H9 (cell line): Measurements from ENCODE around the gene HAO1. TPM values are rescaled to one million over a fixed set of nuclear protein-coding genes. Genes with fewer than 3 reads are reported as not detected.

Source experiments
- DNase-seq: peaks from one replicate; pipeline ENCODE4 v3.0.0-alpha.2; 2017
- H2AFZ ChIP-seq: one replicate; pipeline ENCODE4 v1.6.1; 2013; ENCODE audit warnings: mild to moderate bottlenecking, low read length, control low read depth, moderate library complexity
- H2AK5ac ChIP-seq: 2 replicates; pipeline ENCODE4 v1.6.1; 2013; ENCODE audit warnings: low read length, control low read depth, mixed read lengths; ENCODE audit not compliant: insufficient read length
- H2BK120ac ChIP-seq: one replicate; pipeline ENCODE4 v1.6.1; 2013; ENCODE audit warnings: low read depth, mild to moderate bottlenecking, low read length, control low read depth, inconsistent platforms; ENCODE audit not compliant: poor library complexity, severe bottlenecking
- H2BK12ac ChIP-seq: 2 replicates; pipeline ENCODE4 v1.6.1; 2013; ENCODE audit warnings: low read length, control low read depth, mixed read lengths, low read depth; ENCODE audit not compliant: insufficient read length
- H2BK15ac ChIP-seq: 2 replicates; pipeline ENCODE4 v1.6.1; 2013; ENCODE audit warnings: low read depth, low read length, control low read depth
- H2BK20ac ChIP-seq: one replicate; pipeline ENCODE4 v1.6.1; 2013; ENCODE audit warnings: low read depth, mild to moderate bottlenecking, low read length, control low read depth, inconsistent platforms; ENCODE audit not compliant: poor library complexity, severe bottlenecking
- H2BK5ac ChIP-seq: 2 replicates; pipeline ENCODE4 v1.6.1; 2013; ENCODE audit warnings: low read length, control low read depth, mixed read lengths; ENCODE audit not compliant: insufficient read length
- H3K14ac ChIP-seq: 2 replicates; pipeline ENCODE4 v1.6.1; 2013; ENCODE audit warnings: low read length, control low read depth; ENCODE audit not compliant: insufficient read depth
- H3K18ac ChIP-seq: 2 replicates; pipeline ENCODE4 v1.6.1; 2013; ENCODE audit warnings: low read depth, mild to moderate bottlenecking, mixed read lengths, low read length, control low read depth; ENCODE audit not compliant: insufficient read length
- H3K23ac ChIP-seq: 2 replicates; pipeline ENCODE4 v1.6.1; 2013; ENCODE audit warnings: low read length, control low read depth, mixed read lengths, low read depth; ENCODE audit not compliant: insufficient read length
- H3K23me2 ChIP-seq: 2 replicates; pipeline ENCODE4 v1.6.1; 2013; ENCODE audit warnings: low read depth, mild to moderate bottlenecking, mixed read lengths, low read length, control low read depth; ENCODE audit not compliant: insufficient read length, poor library complexity, severe bottlenecking
- H3K27ac ChIP-seq: 2 replicates; pipeline ENCODE4 v1.5.1; 2013; ENCODE audit warnings: low read length, control low read depth, mixed read lengths, low read depth; ENCODE audit not compliant: insufficient read length
- H3K27me3 ChIP-seq: 2 replicates; pipeline ENCODE4 v1.6.1; 2013; ENCODE audit warnings: low read length, control low read depth, inconsistent platforms; ENCODE audit not compliant: insufficient read depth
- H3K4ac ChIP-seq: 2 replicates; pipeline ENCODE4 v1.6.1; 2013; ENCODE audit warnings: low read depth, mild to moderate bottlenecking, control low read depth, inconsistent platforms, low read length, moderate library complexity
- H3K4me1 ChIP-seq: 2 replicates; pipeline ENCODE4 v1.6.1; 2013; ENCODE audit warnings: low read length, control low read depth, inconsistent platforms; ENCODE audit not compliant: insufficient read depth
- H3K4me2 ChIP-seq: 2 replicates; pipeline ENCODE4 v1.6.1; 2013; ENCODE audit warnings: low read length, control low read depth, mixed read lengths; ENCODE audit not compliant: insufficient read length, insufficient read depth
- H3K56ac ChIP-seq: 2 replicates; pipeline ENCODE4 v1.6.1; 2013; ENCODE audit warnings: low read depth, mild to moderate bottlenecking, mixed read lengths, low read length, control low read depth; ENCODE audit not compliant: insufficient read length
- H3K79me1 ChIP-seq: 2 replicates; pipeline ENCODE4 v1.6.1; 2013; ENCODE audit warnings: low read depth, mild to moderate bottlenecking, moderate library complexity, low read length, control low read depth, inconsistent platforms; ENCODE audit not compliant: insufficient read depth, poor library complexity, severe bottlenecking
- H3K79me2 ChIP-seq: 2 replicates; pipeline ENCODE4 v1.6.1; 2013; ENCODE audit warnings: low read length, control low read depth, inconsistent platforms; ENCODE audit not compliant: insufficient read depth
- H3K9ac ChIP-seq: 2 replicates; pipeline ENCODE4 v1.6.1; 2013; ENCODE audit warnings: low read length, control low read depth, mixed read lengths; ENCODE audit not compliant: insufficient read length; ENCODE audit errors: extremely low read depth
- H3K9me3 ChIP-seq: one replicate; pipeline ENCODE4 v1.6.1; 2013; ENCODE audit warnings: low read depth, low read length, inconsistent platforms; ENCODE audit not compliant: control insufficient read depth
- H3T11ph ChIP-seq: one replicate; pipeline ENCODE4 v1.6.1; 2013; ENCODE audit warnings: mild to moderate bottlenecking, low read length, control low read depth, inconsistent platforms
- H4K20me1 ChIP-seq: one replicate; pipeline ENCODE4 v1.6.1; 2013; ENCODE audit not compliant: control insufficient read depth, insufficient read length, insufficient read depth
- H4K5ac ChIP-seq: 2 replicates; pipeline ENCODE4 v1.6.1; 2013; ENCODE audit warnings: low read depth, mild to moderate bottlenecking, mixed read lengths, low read length, control low read depth; ENCODE audit not compliant: insufficient read length
- H4K8ac ChIP-seq: replicated peaks from 2 replicates; pipeline ENCODE4 v1.6.1; 2013; ENCODE audit warnings: low read length, control low read depth, mixed read lengths, low read depth; ENCODE audit not compliant: insufficient read length
- H4K91ac ChIP-seq: 2 replicates; pipeline ENCODE4 v1.6.1; 2013; ENCODE audit warnings: low read depth, mild to moderate bottlenecking, moderate library complexity, mixed read lengths, low read length, control low read depth; ENCODE audit not compliant: insufficient read length
- H3K27ac Mint-ChIP-seq, 3 experiments: 2 replicates in 2 of 3; 3 replicates in 1 of 3; pipeline ENCODE4 v1.8.0; 2020 to 2021; ENCODE audit warnings: mixed read lengths in 3 of 3, mild to moderate bottlenecking in 1 of 3, moderate library complexity in 1 of 3
- H3K27me3 Mint-ChIP-seq: 2 replicates; pipeline ENCODE4 v1.8.0; 2021; ENCODE audit warnings: low read depth, mild to moderate bottlenecking, moderate library complexity, mixed read lengths
- H3K36me3 Mint-ChIP-seq, 3 experiments: 2 replicates in 2 of 3; 3 replicates in 1 of 3; pipeline ENCODE4 v1.8.0; 2020 to 2021; ENCODE audit warnings: low read depth in 3 of 3, mixed read lengths in 3 of 3; ENCODE audit not compliant: insufficient read depth in 1 of 3
- H3K4me1 Mint-ChIP-seq, 2 experiments: 2 replicates each; pipeline ENCODE4 v1.8.0; 2020; ENCODE audit warnings: mixed read lengths in 2 of 2
- H3K4me3 Mint-ChIP-seq, 2 experiments: 2 replicates in 1 of 2; 3 replicates in 1 of 2; pipeline ENCODE4 v1.8.0; 2020 to 2021; ENCODE audit warnings: mild to moderate bottlenecking in 2 of 2, mixed read lengths in 2 of 2, moderate library complexity in 1 of 2
- H3K9me3 Mint-ChIP-seq, 2 experiments: 2 replicates in 1 of 2; 3 replicates in 1 of 2; pipeline ENCODE4 v1.8.0; 2020; ENCODE audit warnings: mild to moderate bottlenecking in 2 of 2, mixed read lengths in 2 of 2, moderate library complexity in 1 of 2
- WGBS: extraction: QIAGEN DNeasy Blood & Tissue Kit; methylation state at CpG from one replicate; pipeline ENCODE4 v1.1.7; 2013; ENCODE audit warnings: missing lambda C conversion rate, low lambda C conversion rate, mixed read lengths; ENCODE audit not compliant: insufficient read length; ENCODE audit errors: extremely low coverage; 5-methylcytosine and 5-hydroxymethylcytosine counted together
- total RNA-seq: library from RNA; stranded (reverse); gene quantifications from 2 replicates; pipeline ENCODE4 v1.2.1, GENCODE V29; 2021
- TF ChIP-seq, protein P1 (sequence below): fragments of 200-600 bp; sonication (generic); conservative IDR thresholded peaks from 3 replicates; pipeline ENCODE4 v1.8.0; 2021; ENCODE audit warnings: antibody characterized with exemption, mild to moderate bottlenecking

Gene HAO1
- total RNA-seq, 1 experiment from 2014 or later: not detected

GRCh38 chr20:7856756-7857155 lies 83.5 kb downstream of the HAO1 start:
- peaks cover 11 to 13% of the 10 kb centered on the region in 2 experiments for H3K4me1 Mint-ChIP-seq
- WGBS: no CpG with 5 or more reads among the region's 2 CpGs
- H3T11ph ChIP-seq: no peak overlapping the region

More at GRCh38 chr20:7856756-7857155, 83.5 kb downstream of the HAO1 start:
- H3K4me3 Mint-ChIP-seq: no peak overlapping the region
- H3K79me1 ChIP-seq: no peaks in the 10 kb centered on the region
- no peaks in the 10 kb centered on the region for H4K20me1 ChIP-seq
- TF ChIP-seq, protein P1, sequence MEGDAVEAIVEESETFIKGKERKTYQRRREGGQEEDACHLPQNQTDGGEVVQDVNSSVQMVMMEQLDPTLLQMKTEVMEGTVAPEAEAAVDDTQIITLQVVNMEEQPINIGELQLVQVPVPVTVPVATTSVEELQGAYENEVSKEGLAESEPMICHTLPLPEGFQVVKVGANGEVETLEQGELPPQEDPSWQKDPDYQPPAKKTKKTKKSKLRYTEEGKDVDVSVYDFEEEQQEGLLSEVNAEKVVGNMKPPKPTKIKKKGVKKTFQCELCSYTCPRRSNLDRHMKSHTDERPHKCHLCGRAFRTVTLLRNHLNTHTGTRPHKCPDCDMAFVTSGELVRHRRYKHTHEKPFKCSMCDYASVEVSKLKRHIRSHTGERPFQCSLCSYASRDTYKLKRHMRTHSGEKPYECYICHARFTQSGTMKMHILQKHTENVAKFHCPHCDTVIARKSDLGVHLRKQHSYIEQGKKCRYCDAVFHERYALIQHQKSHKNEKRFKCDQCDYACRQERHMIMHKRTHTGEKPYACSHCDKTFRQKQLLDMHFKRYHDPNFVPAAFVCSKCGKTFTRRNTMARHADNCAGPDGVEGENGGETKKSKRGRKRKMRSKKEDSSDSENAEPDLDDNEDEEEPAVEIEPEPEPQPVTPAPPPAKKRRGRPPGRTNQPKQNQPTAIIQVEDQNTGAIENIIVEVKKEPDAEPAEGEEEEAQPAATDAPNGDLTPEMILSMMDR: no peak
- no peak overlapping the region for H3K4me2 ChIP-seq
- no peak overlapping the region for H3K4ac ChIP-seq
- no peak overlapping the region for H2AFZ ChIP-seq
- H4K8ac ChIP-seq: no peak overlapping the region
- no peaks in the 10 kb centered on the region for H3K9me3 Mint-ChIP-seq
- H2BK20ac ChIP-seq: no peak overlapping the region
- H3K36me3 Mint-ChIP-seq: no peaks in the 10 kb centered on the region
- H2BK120ac ChIP-seq: no peak overlapping the region
- no peak overlapping the region for H3K18ac ChIP-seq
- no peaks in the 10 kb centered on the region for H3K27me3 Mint-ChIP-seq
- peak overlapping the region in 1 of 3 experiments; percentile 56; a peak in 1 of 7 replicates for H3K27ac Mint-ChIP-seq
- H3K56ac ChIP-seq: no peak overlapping the region
- H3K9ac ChIP-seq: no peak overlapping the region
- no peaks in the 10 kb centered on the region for H3K27me3 ChIP-seq
- H3K27ac ChIP-seq: no peak overlapping the region
- H3K23ac ChIP-seq: no peak overlapping the region
- H3K9me3 ChIP-seq: no peaks in the 10 kb centered on the region
- H3K14ac ChIP-seq: no peak overlapping the region
- H2AK5ac ChIP-seq: no peak overlapping the region
- H4K5ac ChIP-seq: no peak overlapping the region
- no peak overlapping the region for H4K91ac ChIP-seq
- no peak overlapping the region for H2BK15ac ChIP-seq
- H2BK5ac ChIP-seq: no peak overlapping the region
- H3K79me2 ChIP-seq: no peaks in the 10 kb centered on the region
- no peaks in the 10 kb centered on the region for H3K4me1 ChIP-seq
- DNase-seq: no peak
- H3K23me2 ChIP-seq: no peaks in the 10 kb centered on the region
- H2BK12ac ChIP-seq: no peak overlapping the region
